T-cell (primary cell): ENCODE measurements around the gene TECTA. TPM values are rescaled to one million over a fixed set of nuclear protein-coding genes. Genes with fewer than 3 reads are reported as not detected.

Source experiments
- ATAC-seq, 4 experiments: fragments of 200-7000 bp in 3 of 4; fragments of 150-1000 bp in 1 of 4; cut with Tn5 transposase; replicated peaks in 1 of 4; 1 replicate in 3 of 4; 2 replicates in 1 of 4; pipeline ENCODE4 v1.10.0; 2021; ENCODE audit warnings: moderate library complexity in 3 of 4, mild to moderate bottlenecking in 2 of 4, moderate number of reproducible peaks in 1 of 4
- CTCF ChIA-PET, 2 donors: fragments of 300-600 bp; sonication (Branson Sonifier 250); formaldehyde crosslinking; loops; one replicate each; lab custom pipeline; 2022; ENCODE audit warnings: antibody characterized with exemption in 2 of 2; lab: Charles Lee
- POLR2A ChIA-PET, 2 donors: fragments of 300-600 bp; sonication (Branson Sonifier 250); formaldehyde crosslinking; loops; one replicate each; lab custom pipeline; 2022; ENCODE audit warnings: antibody characterized with exemption in 2 of 2; lab: Charles Lee
- DNase-seq, 35 experiments: peaks; one replicate each; pipeline versions ENCODE4 v3.0.0 to v3.0.0-alpha.2; 2013 to 2023
- H3K27ac ChIP-seq: one replicate; pipeline ENCODE4 v1.5.1; 2013; ENCODE audit warnings: low read length
- H3K27me3 ChIP-seq, 2 experiments: replicated peaks in 1 of 2; 1 replicate in 1 of 2; 2 replicates in 1 of 2; pipeline versions ENCODE4 v1.6.1 to v1.7.0; 2013; ENCODE audit warnings: low read length in 1 of 2, mixed read lengths in 1 of 2; ENCODE audit not compliant: control insufficient read depth in 2 of 2, insufficient read depth in 2 of 2; ENCODE audit errors: extremely low read depth in 1 of 2
- H3K36me3 ChIP-seq, 2 donors: 1 replicate in 1 of 2; 2 replicates in 1 of 2; pipeline versions ENCODE4 v1.6.1 to v1.7.0; 2013; ENCODE audit warnings: low read length in 1 of 2; ENCODE audit not compliant: control insufficient read depth in 2 of 2, insufficient read depth in 1 of 2; ENCODE audit errors: extremely low read depth in 1 of 2
- H3K4me1 ChIP-seq, 2 experiments: 1 replicate in 1 of 2; 2 replicates in 1 of 2; pipeline versions ENCODE4 v1.6.1 to v1.7.0; 2013; ENCODE audit warnings: low read length in 2 of 2, mixed read lengths in 1 of 2; ENCODE audit not compliant: insufficient read depth in 2 of 2, control insufficient read depth in 1 of 2; ENCODE audit errors: extremely low read depth in 1 of 2
- H3K4me3 ChIP-seq, 2 donors: 1 replicate in 1 of 2; 2 replicates in 1 of 2; pipeline versions ENCODE4 v1.5.1 to v1.7.0; 2013; ENCODE audit warnings: mild to moderate bottlenecking in 2 of 2, low read length in 1 of 2, moderate library complexity in 1 of 2; ENCODE audit not compliant: control insufficient read depth in 1 of 2; ENCODE audit errors: extremely low read depth in 1 of 2
- H3K9me3 ChIP-seq: 2 replicates; pipeline ENCODE4 v1.7.0; 2013
- H3K27ac Mint-ChIP-seq, 2 donors: one replicate each; pipeline ENCODE4 v1.8.0; 2020 to 2021; ENCODE audit warnings: mild to moderate bottlenecking in 2 of 2, mixed read lengths in 2 of 2
- H3K27me3 Mint-ChIP-seq, 2 donors: one replicate each; pipeline ENCODE4 v1.8.0; 2021 to 2022; ENCODE audit warnings: mixed read lengths in 2 of 2
- H3K36me3 Mint-ChIP-seq: one replicate; pipeline ENCODE4 v1.8.0; 2021; ENCODE audit warnings: mixed read lengths
- H3K4me1 Mint-ChIP-seq, 3 donors: one replicate each; pipeline ENCODE4 v1.8.0; 2020 to 2022; ENCODE audit warnings: mixed read lengths in 3 of 3, mild to moderate bottlenecking in 1 of 3
- H3K4me3 Mint-ChIP-seq, 3 donors: one replicate each; pipeline ENCODE4 v1.8.0; 2020 to 2022; ENCODE audit warnings: mild to moderate bottlenecking in 3 of 3, mixed read lengths in 3 of 3, moderate library complexity in 3 of 3
- H3K9me3 Mint-ChIP-seq, 3 donors: one replicate each; pipeline ENCODE4 v1.8.0; 2020 to 2022; ENCODE audit warnings: mixed read lengths in 3 of 3
- WGBS: methylation state at CpG from one replicate; pipeline ENCODE4 v1.1.5; 2013; ENCODE audit warnings: missing lambda C conversion rate; ENCODE audit not compliant: insufficient coverage; 5-methylcytosine and 5-hydroxymethylcytosine counted together
- total RNA-seq, 35 experiments: library from RNA in 6 of 35; stranded (reverse) in 6 of 35; fragments of 120-200 nt in 1 of 35; gene quantifications; one replicate each; pipeline versions ENCODE4 v1.2.1 to v1.2.4 and lab custom pipeline; 2013 to 2026

TECTA gene
- total RNA-seq, 5 donors from 2014 or later (not counting 1 experiment from before 2014, with no cell fraction given), result 0.30 to 0.60 (median 0.50) TPM

- Histone ChIP-seq H3K9me3 (no peaks in the 10 kb centered on the region), H3K4me3 (no peak overlapping the region), H3K27me3 (no peaks in the 10 kb centered on the region), H3K27ac (no peak overlapping the region), H3K4me1 (no peaks in the 10 kb centered on the region), H3K36me3 (peaks cover 0 to 28% of the 10 kb centered on the region in 2 donors)
- DNase-seq, result no peak
- Mint-ChIP-seq H3K4me3 (no peak overlapping the region), H3K4me1 (no peaks in the 10 kb centered on the region), H3K9me3 (no peaks in the 10 kb centered on the region), H3K27ac (no peak overlapping the region), H3K27me3 (no peaks in the 10 kb centered on the region), H3K36me3 (peaks cover 74% of the 10 kb centered on the region)
- POLR2A ChIA-PET, result no interaction called here
- no peak for ATAC-seq
- no CpG with 5 or more reads among the region's 3 CpGs for WGBS
- CTCF ChIA-PET, result no interaction called here
Measured at GRCh38 chr11:121059605-121060004, 41.4 kb upstream of the TECTA start.

DNA sequence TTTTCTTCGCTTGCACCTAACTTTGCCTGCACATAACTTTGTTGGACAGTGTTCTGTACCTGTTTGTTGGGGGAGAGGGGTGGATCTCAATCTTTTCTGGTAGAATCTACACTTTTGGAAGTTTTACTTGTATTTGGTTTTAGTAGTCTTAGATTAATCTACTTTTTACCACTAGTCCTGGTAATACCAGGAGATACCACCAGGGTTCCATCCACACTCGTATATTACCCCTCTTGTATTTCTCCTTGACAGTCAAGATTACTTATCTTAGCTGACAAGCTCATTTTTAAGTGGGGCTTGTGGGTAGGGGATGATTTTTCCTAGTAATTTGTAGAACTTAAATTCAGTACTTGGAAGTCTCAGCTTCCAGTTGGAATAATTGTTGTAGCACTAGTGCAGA lies 37.3 kb upstream of the TECTA start:
- Mint-ChIP-seq H3K36me3 (peaks cover 65% of the 10 kb centered on the region), H3K27me3 (no peaks in the 10 kb centered on the region), H3K9me3 (no peaks in the 10 kb centered on the region), H3K27ac (no peak overlapping the region), H3K4me3 (no peak overlapping the region), H3K4me1 (no peaks in the 10 kb centered on the region)
- H3K27me3 ChIP-seq, result no peaks in the 10 kb centered on the region
- DNase-seq, result peak in 1 of 35 experiments; percentile 4
- no peak overlapping the region for H3K4me3 ChIP-seq
- H3K9me3 ChIP-seq, result no peaks in the 10 kb centered on the region
- no CpG with 5 or more reads among the region's 2 CpGs for WGBS
- POLR2A ChIA-PET, result no interaction called here
- H3K27ac ChIP-seq, result no peak overlapping the region
- no peak for ATAC-seq
- H3K4me1 ChIP-seq, result no peaks in the 10 kb centered on the region
- peaks cover 3 to 27% of the 10 kb centered on the region in 2 donors for H3K36me3 ChIP-seq
- CTCF ChIA-PET, result no interaction called here

GRCh38 chr11:121066623-121067022 lies 34.4 kb upstream of the TECTA start:
- Histone ChIP-seq H3K27ac (no peak overlapping the region), H3K27me3 (no peaks in the 10 kb centered on the region), H3K36me3 (peaks cover 3 to 31% of the 10 kb centered on the region in 2 donors), H3K4me3 (no peak overlapping the region), H3K4me1 (no peaks in the 10 kb centered on the region), H3K9me3 (no peaks in the 10 kb centered on the region)
- Mint-ChIP-seq H3K4me3 (no peak overlapping the region), H3K4me1 (no peaks in the 10 kb centered on the region), H3K36me3 (peaks cover 72% of the 10 kb centered on the region), H3K9me3 (peaks cover 4% of the 10 kb centered on the region in 3 donors), H3K27me3 (no peaks in the 10 kb centered on the region), H3K27ac (no peak overlapping the region)
- WGBS, result no CpG with 5 or more reads among the region's 3 CpGs
- no peak for ATAC-seq
- ChIA-PET CTCF (interaction anchor here in 1 of 2 donors (0.6 kb wide), 1 partner anchor 36 kb away, joined by 3 read pairs; no protein-coding TSS in a partner anchor), POLR2A (interaction anchor here in 1 of 2 donors (0.6 kb wide), 1 partner anchor 44 kb away, joined by 3 read pairs; no protein-coding TSS in a partner anchor)
- no peak for DNase-seq

DNA sequence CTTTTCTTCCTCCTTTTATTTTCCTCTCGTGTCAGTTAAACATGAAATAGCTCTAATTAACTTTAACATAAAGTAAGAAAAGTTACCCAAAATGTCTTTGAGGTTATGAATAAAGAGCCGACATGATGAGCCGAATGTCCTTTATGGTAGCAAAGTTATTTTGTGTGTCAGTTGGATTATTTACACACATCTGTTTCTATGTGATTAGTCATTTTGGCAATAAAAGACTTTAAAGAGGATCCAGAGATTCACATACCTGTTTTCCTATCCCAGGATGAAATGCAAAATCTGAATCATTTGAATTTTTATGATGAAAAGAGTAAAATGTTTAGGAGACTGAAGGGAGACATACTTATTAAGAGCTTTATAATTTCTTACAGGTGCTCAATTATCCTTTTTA lies 34.0 kb upstream of the TECTA start:
- peaks cover 4% of the 10 kb centered on the region in 3 donors for H3K9me3 Mint-ChIP-seq
- ATAC-seq (no peak), DNase-seq (no peak)
- H3K27me3 ChIP-seq, result no peaks in the 10 kb centered on the region
- no peaks in the 10 kb centered on the region for H3K4me1 Mint-ChIP-seq
- no peak overlapping the region for H3K4me3 ChIP-seq
- H3K27ac ChIP-seq, result no peak overlapping the region
- CTCF ChIA-PET, result interaction anchor here in 1 of 2 donors (0.6 kb wide), 1 partner anchor 36 kb away, joined by 3 read pairs; no protein-coding TSS in a partner anchor
- H3K9me3 ChIP-seq, result no peaks in the 10 kb centered on the region
- peaks cover 76% of the 10 kb centered on the region for H3K36me3 Mint-ChIP-seq
- WGBS, result no CpG with 5 or more reads among the region's 3 CpGs
- H3K36me3 ChIP-seq, result peaks cover 3 to 31% of the 10 kb centered on the region in 2 donors
- H3K4me3 Mint-ChIP-seq, result no peak overlapping the region
- POLR2A ChIA-PET, result interaction anchor here in 1 of 2 donors (0.6 kb wide), 1 partner anchor 44 kb away, joined by 3 read pairs; no protein-coding TSS in a partner anchor
- no peaks in the 10 kb centered on the region for H3K27me3 Mint-ChIP-seq
- no peak overlapping the region for H3K27ac Mint-ChIP-seq
- no peaks in the 10 kb centered on the region for H3K4me1 ChIP-seq

DNA sequence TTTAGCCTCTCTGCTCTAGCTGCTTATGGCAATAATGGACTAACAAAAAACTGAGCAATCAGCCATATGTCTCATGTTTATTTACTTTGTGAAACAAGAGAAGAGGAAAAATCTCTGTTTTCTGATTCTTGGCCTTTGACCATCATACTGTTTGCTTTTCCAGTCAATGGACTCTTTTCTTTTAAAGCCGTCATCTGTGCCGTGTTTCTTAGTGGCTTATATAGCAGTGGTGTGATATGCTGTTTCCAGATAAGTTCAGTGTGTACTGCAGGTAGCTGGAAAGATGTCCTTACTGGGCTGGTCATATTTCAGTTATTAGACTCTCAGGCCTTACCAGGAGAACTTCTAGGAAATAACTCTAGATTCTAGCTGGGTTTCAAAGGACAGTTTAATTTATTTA lies 33.6 kb upstream of the TECTA start:
- peaks cover 3 to 31% of the 10 kb centered on the region in 2 donors for H3K36me3 ChIP-seq
- no peak for DNase-seq
- no peak overlapping the region for H3K4me3 Mint-ChIP-seq
- POLR2A ChIA-PET, result no interaction called here
- no peaks in the 10 kb centered on the region for H3K4me1 ChIP-seq
- WGBS, result 100% methylated on average over 1 of the region's 2 CpGs
- H3K4me1 Mint-ChIP-seq, result no peaks in the 10 kb centered on the region
- H3K9me3 ChIP-seq, result no peaks in the 10 kb centered on the region
- peaks cover 4% of the 10 kb centered on the region in 3 donors for H3K9me3 Mint-ChIP-seq
- CTCF ChIA-PET, result interaction anchor here in 1 of 2 donors (0.7 kb wide), 1 partner anchor 1925 kb away, joined by 3 read pairs; no protein-coding TSS in a partner anchor
- no peak for ATAC-seq
- peaks cover 75% of the 10 kb centered on the region for H3K36me3 Mint-ChIP-seq
- H3K27ac Mint-ChIP-seq, result no peak overlapping the region
- H3K27me3 ChIP-seq, result no peaks in the 10 kb centered on the region
- H3K4me3 ChIP-seq, result no peak overlapping the region
- no peak overlapping the region for H3K27ac ChIP-seq
- H3K27me3 Mint-ChIP-seq, result no peaks in the 10 kb centered on the region

- H3K9me3 ChIP-seq, result no peaks in the 10 kb centered on the region
- WGBS, result 100% methylated on average over 6 of the region's 6 CpGs
- Mint-ChIP-seq H3K9me3 (peaks cover 4% of the 10 kb centered on the region in 3 donors), H3K4me1 (no peaks in the 10 kb centered on the region), H3K27ac (no peak overlapping the region), H3K36me3 (peaks cover 72% of the 10 kb centered on the region), H3K4me3 (no peak overlapping the region), H3K27me3 (no peaks in the 10 kb centered on the region)
- CTCF ChIA-PET, result interaction anchor here in 1 of 2 donors (0.6 to 0.7 kb wide), 2 partner anchors 695 to 1924 kb away, joined by 3 read pairs; no protein-coding TSS in a partner anchor
- ATAC-seq (no peak), DNase-seq (no peak)
- H3K4me1 ChIP-seq, result no peaks in the 10 kb centered on the region
- POLR2A ChIA-PET, result no interaction called here
- H3K27me3 ChIP-seq, result no peaks in the 10 kb centered on the region
- no peak overlapping the region for H3K4me3 ChIP-seq
- H3K36me3 ChIP-seq, result peaks cover 3 to 25% of the 10 kb centered on the region in 2 donors
- no peak overlapping the region for H3K27ac ChIP-seq
Measured at GRCh38 chr11:121067962-121068647, 32.9 kb upstream of the TECTA start.
